ENCODE measurements around the gene WAPL. TPM values are rescaled to one million over a fixed set of nuclear protein-coding genes. Genes with fewer than 3 reads are reported as not detected.

The WAPL gene
- total RNA-seq, 1 experiment from 2014 or later, result 48.0 TPM

DNA sequence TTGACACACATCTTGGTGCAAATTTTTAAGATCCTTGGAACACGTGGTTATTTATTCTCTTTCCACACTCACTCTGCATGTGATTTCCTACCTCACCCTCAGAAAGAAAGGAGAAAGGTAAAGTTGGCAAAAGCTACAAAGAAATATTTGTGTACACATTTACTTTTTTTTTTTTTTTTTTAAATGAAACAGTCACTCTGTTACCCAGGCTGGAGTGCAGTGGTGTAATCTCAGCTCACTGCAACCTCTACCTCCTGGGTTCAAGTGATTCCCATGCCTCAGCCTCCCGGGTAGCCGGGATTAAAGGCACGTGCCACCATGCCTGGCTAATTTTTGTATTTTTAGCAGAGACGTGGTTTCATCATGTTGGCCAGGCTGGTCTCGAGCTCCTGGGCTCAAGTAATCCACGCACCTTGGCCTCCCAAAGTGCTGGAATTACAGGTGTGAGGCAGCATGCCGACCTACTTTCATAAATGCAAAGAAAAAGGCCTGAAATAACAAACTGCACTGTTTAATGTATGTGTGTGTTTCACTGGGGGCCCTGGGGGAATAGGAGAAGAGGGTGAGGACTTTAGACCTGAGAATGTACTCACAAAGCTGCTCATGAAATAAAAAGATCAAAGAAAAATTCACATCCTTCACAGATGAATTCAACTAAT, 83.4 kb downstream of the WAPL start:
- CTCF ChIA-PET, result interaction anchor here (0.7 to 2.8 kb wide), 4 partner anchors 38 to 174 kb away, joined by 3 to 9 read pairs (median 3); no protein-coding TSS in a partner anchor
- no peaks in the 10 kb centered on the region for H3K27me3 Mint-ChIP-seq (ENCODE audit: low read depth)
- H3K9me3 Mint-ChIP-seq, result no peaks in the 10 kb centered on the region
- peak overlapping the region; percentile 73 for H3K27ac Mint-ChIP-seq
- peaks cover 22% of the 10 kb centered on the region for H3K4me1 Mint-ChIP-seq
- ATAC-seq (no peak), DNase-seq (ENCODE audit: low spot score) (no peak)
- peaks cover 52% of the 10 kb centered on the region for H3K36me3 Mint-ChIP-seq
- POLR2A ChIA-PET, result no interaction called here
- H3K4me3 Mint-ChIP-seq, result no peak overlapping the region
- peak; percentile 61; the same call in 1 of the 2 replicates for TF ChIP-seq GABPB1 (CRISPR knock-in tag; IDR thresholded peaks at IDR 0.05)
- no peak for TF ChIP-seq ZNF138 (CRISPR knock-in tag; conservative IDR thresholded peaks at IDR 0.05)

- peak overlapping the region; percentile 58; the same call in 1 of the 2 replicates for H3K27ac Mint-ChIP-seq
- DNase-seq (ENCODE audit: low spot score) (no peak), ATAC-seq (no peak)
- H3K9me3 Mint-ChIP-seq, result no peaks in the 10 kb centered on the region
- H3K27me3 Mint-ChIP-seq (ENCODE audit: low read depth), result no peaks in the 10 kb centered on the region
- ChIA-PET POLR2A (no interaction called here), CTCF (interaction anchor here (0.7 to 2.8 kb wide), 3 partner anchors 38 to 175 kb away, joined by 3 to 9 read pairs (median 3); no protein-coding TSS in a partner anchor)
- TF ChIP-seq TP53 (CRISPR knock-in tag; IDR thresholded peaks at IDR 0.05), result no peak
- no peak overlapping the region for H3K4me3 Mint-ChIP-seq
- peaks cover 22% of the 10 kb centered on the region for H3K4me1 Mint-ChIP-seq
- peaks cover 45% of the 10 kb centered on the region for H3K36me3 Mint-ChIP-seq
Observed at GRCh38 chr10:86437447-86437846, 84.1 kb downstream of the WAPL start.

GRCh38 chr10:86436963-86437362, 84.6 kb downstream of the WAPL start:
- ATAC-seq, result no peak
- Mint-ChIP-seq H3K4me3 (no peak overlapping the region), H3K27ac (peak overlapping the region; percentile 58; the same call in 1 of the 2 replicates), H3K36me3 (peaks cover 41% of the 10 kb centered on the region), H3K27me3 (ENCODE audit: low read depth) (no peaks in the 10 kb centered on the region), H3K4me1 (peaks cover 22% of the 10 kb centered on the region), H3K9me3 (no peaks in the 10 kb centered on the region)
- POLR2A ChIA-PET, result no interaction called here
- no peak for DNase-seq (ENCODE audit: low spot score)
- CTCF ChIA-PET, result interaction anchor here (1.3 to 2.8 kb wide), 2 partner anchors 37 to 147 kb away, joined by 3 to 9 read pairs; no protein-coding TSS in a partner anchor
- TF ChIP-seq GTF2I (CRISPR knock-in tag; conservative IDR thresholded peaks at IDR 0.05) (no peak), ERG (CRISPR knock-in tag; IDR thresholded peaks at IDR 0.05) (no peak), ZNF512 (CRISPR knock-in tag; IDR thresholded peaks at IDR 0.05; ENCODE audit: borderline replicate concordance) (no peak), ZNF396 (CRISPR knock-in tag; IDR thresholded peaks at IDR 0.05; ENCODE audit: borderline replicate concordance) (no peak), FOXP4 (CRISPR knock-in tag; IDR thresholded peaks at IDR 0.05) (no peak), ZNF281 (CRISPR knock-in tag; IDR thresholded peaks at IDR 0.05) (no peak), CTCF (IDR thresholded peaks at IDR 0.05) (no peak)
- TF ChIP-seq, protein P1, sequence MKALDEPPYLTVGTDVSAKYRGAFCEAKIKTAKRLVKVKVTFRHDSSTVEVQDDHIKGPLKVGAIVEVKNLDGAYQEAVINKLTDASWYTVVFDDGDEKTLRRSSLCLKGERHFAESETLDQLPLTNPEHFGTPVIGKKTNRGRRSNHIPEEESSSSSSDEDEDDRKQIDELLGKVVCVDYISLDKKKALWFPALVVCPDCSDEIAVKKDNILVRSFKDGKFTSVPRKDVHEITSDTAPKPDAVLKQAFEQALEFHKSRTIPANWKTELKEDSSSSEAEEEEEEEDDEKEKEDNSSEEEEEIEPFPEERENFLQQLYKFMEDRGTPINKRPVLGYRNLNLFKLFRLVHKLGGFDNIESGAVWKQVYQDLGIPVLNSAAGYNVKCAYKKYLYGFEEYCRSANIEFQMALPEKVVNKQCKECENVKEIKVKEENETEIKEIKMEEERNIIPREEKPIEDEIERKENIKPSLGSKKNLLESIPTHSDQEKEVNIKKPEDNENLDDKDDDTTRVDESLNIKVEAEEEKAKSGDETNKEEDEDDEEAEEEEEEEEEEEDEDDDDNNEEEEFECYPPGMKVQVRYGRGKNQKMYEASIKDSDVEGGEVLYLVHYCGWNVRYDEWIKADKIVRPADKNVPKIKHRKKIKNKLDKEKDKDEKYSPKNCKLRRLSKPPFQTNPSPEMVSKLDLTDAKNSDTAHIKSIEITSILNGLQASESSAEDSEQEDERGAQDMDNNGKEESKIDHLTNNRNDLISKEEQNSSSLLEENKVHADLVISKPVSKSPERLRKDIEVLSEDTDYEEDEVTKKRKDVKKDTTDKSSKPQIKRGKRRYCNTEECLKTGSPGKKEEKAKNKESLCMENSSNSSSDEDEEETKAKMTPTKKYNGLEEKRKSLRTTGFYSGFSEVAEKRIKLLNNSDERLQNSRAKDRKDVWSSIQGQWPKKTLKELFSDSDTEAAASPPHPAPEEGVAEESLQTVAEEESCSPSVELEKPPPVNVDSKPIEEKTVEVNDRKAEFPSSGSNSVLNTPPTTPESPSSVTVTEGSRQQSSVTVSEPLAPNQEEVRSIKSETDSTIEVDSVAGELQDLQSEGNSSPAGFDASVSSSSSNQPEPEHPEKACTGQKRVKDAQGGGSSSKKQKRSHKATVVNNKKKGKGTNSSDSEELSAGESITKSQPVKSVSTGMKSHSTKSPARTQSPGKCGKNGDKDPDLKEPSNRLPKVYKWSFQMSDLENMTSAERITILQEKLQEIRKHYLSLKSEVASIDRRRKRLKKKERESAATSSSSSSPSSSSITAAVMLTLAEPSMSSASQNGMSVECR (CRISPR knock-in tag; IDR thresholded peaks at IDR 0.05; ENCODE audit: borderline replicate concordance), result no peak

Data from WTC11 (cell line).